ENCODE data around the gene CPEB4.

GRCh38 chr5:173857234-173857633, 30.9 kb upstream of the CPEB4 start:
- no peak for TF ChIP-seq POLR2A (IDR thresholded peaks at IDR 0.05)
- TF ChIP-seq CTCF (IDR thresholded peaks at IDR 0.05): no peak

Measured in tibial nerve (tissue), 3 donors.